Hepatocyte (in vitro differentiated cells): Measurements from ENCODE around the gene FBRSL1.

Source experiments
- CTCF ChIP-seq: fragments of 200-600 bp; sonication (generic); IDR thresholded peaks from 2 replicates; pipeline ENCODE4 v1.5.1; 2016; ENCODE audit warnings: antibody characterized with exemption, mild to moderate bottlenecking; ENCODE audit not compliant: poor library complexity
- EZH2phosphoT487 ChIP-seq: fragments of 200-600 bp; sonication (generic); IDR thresholded peaks from one replicate; pipeline ENCODE4 v1.6.1; 2018; ENCODE audit warnings: antibody characterized with exemption, mild to moderate bottlenecking, low read depth, moderate library complexity; ENCODE audit not compliant: unreplicated experiment, severe bottlenecking

- no peak for TF ChIP-seq CTCF
- no peak for TF ChIP-seq EZH2phosphoT487
These were observed 7.9 kb upstream of the FBRSL1 start for GRCh38 chr12:132481771-132482745.
